ENCODE measurements around the gene SLC25A44.
"Not testable (repeated sequence)": the region's sequence is repeated elsewhere in the genome, so short reads cannot be mapped to it uniquely, and the experiment has no call there.

SLC25A44 gene

DNA sequence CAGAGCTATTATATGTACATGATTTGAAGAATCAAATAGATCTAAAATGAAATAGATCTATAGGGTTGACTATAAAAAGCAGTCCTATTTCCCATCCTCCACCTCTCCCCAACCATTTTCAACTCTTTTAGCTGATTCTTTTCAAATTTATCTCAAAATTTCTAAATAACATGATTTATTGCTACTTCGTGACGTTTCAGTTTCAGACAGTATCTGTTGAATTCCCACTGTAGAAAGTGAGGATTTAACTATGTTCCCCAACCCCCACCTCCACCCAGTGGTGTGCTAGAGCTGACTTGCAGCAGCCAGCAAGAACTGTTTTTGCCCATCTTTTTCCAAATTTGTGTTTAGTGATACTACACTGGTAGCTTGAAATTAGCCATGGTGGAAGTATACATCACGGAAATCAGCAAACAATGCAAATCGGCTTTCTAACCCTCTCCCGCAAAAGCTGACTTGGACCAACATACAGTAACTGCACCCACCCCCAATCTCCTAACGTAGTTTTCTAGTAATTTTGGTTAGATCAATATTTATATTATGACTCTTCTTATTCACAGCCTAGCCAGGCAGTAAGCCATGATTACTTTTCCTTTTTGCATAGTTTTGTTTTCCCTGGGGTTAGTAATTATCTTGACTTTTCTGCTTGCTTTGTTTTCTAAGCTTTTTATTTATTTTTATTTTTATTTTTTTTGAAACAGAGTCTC lies 29.6 kb upstream of the SLC25A44 start:
- DNase-seq = no peak

DNA sequence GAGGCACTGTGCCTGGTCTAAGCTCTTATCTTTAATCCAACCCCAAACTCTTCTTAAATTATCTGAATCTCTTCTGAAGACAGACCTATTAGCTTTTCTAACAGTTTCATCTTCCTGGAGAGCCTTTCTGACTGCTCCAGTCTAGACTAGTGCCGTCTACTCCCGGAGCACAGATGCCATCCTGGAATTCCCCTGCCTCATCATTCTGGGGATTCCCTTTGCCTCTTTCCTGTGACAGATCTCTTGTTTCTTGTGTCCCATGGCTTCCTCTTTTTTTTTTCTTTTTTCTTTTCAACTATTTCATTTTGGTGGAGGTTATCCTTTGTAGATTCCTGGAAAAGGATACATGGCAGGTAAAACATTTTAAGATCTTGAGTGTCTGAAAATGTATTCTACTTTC lies 28.8 kb upstream of the SLC25A44 start:
- no peak for DNase-seq

DNA sequence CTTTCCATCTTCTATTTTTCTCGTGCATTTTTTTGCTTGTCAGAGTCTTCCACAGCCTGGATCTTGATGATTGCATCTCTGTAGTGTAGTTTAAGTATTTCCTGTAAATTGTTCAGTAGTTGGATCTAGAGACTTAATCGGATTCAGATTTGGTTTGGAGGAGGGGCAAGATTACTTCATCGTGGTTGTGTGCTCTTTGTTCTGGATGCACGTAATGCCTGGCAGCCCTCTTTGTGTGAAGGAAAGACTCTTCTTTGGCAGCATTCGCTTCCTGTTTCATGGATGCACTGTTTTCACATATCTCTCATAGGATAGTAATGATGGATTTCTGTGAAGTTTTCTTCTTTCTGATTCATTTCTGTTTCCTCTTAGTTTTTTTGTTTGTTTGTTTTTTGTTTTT lies 26.4 kb upstream of the SLC25A44 start:
- no peak for DNase-seq

DNA sequence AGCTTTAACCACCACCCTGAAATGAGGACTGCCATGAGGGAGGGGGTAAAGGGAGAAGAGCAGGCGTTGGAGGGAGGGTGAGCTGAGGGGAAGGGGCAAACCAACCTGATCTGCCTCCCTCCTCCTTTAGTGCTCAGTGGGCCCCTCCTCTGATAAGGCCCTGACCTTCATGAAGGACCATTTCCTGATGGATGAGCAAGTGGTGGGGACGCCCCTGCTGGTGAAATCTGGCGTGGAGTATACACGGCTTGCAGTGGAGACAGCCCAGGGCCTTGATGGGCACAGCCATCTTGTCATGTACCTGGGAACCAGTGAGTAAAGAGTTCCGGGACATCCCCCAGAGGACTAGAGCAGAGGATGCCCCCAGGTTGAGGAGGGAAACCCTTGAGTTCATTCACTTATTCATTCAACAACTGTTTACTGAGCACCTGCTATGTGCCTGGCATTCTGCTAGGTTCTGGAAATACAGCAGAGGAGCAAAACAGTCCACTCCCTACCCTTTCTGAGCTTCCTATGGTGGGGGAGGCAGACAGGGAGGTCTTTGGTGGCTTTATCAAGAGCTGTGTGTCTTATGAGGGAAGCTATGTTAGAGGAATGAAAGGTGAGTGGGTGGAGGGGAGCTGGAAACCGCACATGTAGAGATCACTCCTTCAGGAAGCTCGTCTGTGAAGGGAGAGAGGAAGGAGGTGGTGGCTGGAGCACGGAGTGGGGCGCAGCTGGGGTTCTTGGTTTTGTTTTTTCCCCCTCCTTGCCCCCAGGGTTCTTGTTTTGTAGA lies 21.0 kb upstream of the SLC25A44 start:
- DNase-seq = no peak

DNA sequence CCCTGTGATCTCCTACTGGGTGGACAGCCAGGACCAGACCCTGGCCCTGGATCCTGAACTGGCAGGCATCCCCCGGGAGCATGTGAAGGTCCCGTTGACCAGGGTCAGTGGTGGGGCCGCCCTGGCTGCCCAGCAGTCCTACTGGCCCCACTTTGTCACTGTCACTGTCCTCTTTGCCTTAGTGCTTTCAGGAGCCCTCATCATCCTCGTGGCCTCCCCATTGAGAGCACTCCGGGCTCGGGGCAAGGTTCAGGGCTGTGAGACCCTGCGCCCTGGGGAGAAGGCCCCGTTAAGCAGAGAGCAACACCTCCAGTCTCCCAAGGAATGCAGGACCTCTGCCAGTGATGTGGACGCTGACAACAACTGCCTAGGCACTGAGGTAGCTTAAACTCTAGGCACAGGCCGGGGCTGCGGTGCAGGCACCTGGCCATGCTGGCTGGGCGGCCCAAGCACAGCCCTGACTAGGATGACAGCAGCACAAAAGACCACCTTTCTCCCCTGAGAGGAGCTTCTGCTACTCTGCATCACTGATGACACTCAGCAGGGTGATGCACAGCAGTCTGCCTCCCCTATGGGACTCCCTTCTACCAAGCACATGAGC lies 17.2 kb upstream of the SLC25A44 start:
- no peak for DNase-seq

DNA sequence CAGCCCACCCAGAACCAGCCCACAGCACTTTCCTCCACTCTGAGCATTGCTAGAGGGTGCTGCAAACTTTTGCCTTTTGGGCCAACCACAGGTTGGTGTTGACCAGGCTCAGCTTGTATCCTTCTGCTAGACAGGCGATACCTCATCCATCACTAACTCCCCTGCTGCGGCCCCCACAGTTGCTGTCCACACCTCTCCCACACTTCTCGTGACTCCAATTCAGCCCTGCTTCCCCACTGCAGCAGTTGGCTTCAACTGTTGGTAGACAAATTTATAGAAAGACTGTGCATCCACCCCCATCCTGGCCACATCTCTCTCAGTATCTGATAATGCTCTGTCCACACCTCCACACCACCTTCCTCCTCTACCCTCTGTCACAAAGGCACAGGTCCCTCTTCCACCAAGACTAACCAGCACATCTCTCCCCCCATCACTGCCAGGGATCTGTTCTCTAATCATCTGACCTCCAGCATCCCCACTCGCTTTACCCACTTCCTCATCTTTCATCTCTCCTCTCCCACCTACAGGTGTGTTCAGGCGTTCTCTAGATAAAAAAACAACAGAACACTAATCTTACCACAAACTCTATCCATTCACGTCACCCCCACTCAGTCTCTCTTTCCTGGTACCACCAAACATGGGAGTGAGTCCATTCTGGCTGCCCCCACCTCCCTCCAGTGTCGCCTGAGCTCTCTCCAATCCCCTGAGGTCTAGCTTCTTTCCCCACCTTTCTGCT lies 15.8 kb upstream of the SLC25A44 start:
- DNase-seq = no peak

DNA sequence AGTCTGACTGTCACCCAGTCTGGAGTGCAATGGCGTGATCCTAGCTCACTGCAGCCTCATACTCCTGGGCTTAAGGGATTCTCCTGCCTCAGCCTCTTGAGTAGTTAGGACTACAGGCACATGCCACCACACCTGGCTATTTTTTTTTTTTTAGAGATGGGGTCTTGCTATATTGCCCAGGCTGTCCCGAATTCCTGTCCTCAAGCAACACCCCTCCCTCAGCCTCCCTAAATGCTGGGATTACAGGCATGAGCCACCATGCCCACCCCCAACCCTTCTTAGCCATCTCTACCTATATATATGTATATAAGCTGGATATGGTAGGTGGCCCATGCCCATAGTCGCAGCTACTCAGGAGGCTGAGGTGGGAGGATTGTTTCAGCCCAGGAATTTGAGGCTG lies 13.4 kb upstream of the SLC25A44 start:
- no peak for DNase-seq

DNA sequence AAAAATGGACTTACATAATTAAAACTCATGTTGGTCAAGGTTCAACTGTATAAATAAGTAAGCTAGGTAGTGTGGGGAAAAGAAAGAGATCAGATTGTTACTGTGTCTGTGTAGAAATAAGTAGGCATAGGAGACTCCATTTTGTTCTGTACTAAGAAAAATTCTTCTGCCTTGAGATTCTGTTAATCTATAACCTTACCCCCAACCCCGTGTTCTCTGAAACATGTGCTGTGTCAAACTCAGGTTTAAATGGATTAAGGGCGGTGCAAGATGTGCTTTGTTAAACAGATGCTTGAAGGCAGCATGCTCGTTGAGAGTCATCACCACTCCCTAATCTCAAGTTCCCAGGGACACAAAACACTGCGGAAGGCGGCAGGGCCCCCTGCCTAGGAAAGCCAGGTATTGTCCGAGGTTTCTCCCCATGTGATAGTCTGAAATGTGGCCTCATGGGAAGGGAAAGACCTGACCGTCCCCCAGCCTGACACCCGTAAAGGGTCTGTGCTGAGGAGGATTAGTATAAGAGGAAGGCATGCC lies 12.4 kb upstream of the SLC25A44 start:
- DNase-seq = not testable (repeated sequence)

DNA sequence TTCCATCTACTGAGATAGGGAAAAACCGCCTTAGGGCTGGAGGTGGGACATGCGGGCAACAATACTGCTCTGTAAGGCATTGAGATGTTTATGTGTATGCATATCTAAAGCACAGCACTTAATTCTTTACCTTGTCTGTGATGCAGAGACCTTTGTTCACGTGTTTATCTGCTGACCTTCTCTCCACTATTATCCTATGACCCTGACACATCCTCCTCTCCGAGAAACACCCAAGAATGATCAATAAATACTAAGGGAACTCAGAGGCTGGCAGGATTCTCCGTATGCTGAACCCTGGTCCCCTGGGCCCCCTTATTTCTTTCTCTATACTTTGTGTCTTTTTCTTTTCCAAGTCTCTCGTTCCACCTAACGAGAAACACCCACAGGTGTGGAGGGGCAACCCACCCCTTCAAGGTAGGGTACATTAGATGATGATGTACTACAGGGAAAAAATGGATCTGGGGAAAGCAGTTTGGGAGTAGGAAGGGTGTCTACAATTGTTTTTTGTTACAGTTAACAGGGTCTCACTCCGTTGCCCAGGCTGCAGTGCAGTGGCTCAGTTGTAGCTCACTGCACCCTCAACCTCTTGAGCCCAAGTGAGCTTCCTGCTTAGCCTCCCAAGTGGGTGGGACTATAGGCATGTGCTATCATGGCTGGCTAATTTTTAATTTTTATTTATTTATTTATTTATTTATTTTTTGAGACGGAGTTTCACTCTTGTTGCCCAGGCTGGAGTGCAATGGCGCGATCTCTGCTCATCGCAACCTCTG lies 11.7 kb upstream of the SLC25A44 start:
- not testable (repeated sequence) for DNase-seq

DNA sequence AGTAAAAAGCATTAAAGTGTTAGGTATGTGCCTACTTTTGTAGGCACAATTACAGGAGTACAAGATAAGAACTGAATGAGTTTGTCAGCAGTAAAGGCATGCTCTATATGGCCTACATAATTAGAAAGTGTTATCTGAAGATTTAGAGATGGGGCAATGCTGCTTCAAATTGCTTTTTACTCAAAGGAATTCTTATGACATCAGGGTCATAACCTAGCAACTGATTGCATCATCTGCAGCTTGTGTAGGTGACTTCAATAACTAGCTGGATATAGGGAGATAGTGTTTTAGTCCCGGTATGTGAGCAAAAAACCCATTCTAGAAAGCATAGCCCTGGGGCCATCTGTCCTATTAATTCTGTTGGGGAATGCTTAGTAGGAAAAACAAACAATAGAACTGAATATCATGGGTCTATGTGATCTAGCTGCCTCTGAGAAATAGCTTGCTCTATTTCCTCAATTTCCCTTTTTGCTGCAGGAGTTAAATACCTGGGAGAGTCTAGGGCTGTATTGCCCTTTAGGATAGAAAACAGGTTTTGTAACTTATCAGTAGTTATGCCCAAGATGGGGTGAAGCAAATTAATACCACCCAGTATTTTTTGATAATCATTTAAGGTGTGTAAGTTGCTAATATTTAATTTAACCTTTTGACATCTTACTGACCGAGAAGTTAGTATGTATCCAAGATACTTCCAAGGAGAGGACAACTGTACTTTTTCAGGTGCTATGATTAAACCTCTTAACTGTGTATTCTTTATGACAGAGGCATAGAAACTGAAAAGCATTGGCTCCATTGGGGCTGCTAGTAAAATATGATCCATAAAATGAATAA lies 7.3 kb upstream of the SLC25A44 start:
- DNase-seq = not testable (repeated sequence)

DNA sequence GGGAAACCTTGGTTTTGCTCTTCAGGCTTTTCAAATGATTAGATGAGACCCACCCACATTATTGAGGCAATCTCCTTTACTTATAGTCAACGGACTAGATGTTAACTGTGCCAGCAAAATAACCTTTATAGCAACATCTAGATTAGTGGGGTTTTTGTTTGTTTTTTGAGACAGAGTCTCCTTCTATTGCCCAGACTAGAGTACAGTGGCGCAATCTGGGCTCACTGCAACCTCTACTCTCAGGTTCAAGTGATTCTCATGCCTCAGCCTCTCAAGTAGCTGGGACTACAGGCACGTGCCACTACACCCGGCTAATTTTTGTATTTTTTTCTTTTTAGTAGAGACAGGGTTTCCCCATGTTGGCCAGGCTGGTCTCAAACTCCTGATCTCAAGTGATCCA lies 3.6 kb upstream of the SLC25A44 start:
- not testable (repeated sequence) for DNase-seq

DNA sequence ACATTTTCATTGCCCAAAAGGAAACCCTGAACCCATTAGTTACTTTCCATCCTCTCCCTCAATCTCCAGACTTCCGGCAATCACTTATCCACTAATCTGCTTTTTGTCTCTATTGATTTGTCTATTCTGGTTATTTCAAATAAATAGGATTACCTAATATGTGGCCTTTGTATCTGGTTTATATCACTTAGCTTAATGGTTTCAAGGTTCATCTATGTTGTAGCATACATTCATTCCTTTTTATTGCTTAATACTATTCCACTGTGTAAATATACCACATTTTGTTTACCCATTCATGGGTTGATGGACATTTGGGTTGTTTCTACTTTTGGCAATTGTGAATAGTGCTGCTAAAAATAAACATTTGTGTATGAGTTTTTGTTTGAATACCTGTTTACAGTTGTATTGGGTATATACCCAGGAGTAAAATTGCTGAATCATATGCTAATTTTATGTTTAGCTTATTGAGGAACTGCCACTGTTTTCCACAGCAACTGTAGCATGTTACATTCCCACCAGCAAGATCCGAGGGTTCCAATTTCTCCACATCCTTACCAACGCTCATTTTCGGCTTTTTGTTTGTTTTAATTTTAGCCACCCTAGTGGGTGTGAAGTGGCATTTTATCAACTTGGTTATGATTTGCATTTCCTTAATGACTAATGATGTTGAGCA lies 2.5 kb upstream of the SLC25A44 start:
- no peak for DNase-seq

DNA sequence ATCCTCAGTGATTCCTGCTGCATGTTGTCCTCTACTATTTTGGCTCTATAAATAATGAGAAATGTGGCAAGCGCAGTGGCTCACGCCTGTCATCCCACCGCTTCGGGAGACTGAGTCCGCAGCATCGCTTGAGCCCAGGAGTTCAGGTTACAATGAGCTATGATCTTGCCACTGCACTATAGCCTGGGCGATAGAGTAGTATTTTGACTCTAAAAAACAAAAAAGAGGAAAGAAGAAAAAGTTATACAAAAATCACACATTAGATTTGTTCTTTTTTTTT lies 756 bp upstream of the SLC25A44 start:
- DNase-seq = no peak

DNA sequence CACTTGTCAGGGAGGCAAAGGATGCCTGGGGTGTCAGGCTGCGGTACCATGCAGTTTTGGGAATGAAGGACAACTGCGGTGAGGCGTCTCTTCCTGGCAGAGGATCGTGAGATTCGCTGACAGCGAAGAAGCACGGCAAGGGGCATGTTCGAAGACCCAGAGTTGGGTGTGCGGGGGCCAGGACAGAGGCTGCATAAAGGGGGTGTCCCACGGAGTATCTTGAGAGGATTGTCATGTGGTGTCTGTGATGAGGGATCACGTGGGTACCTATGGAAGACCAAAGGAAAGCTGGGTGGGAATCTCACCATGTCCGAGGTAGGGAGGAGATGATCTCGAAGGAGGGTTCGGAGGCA lies 372 bp downstream of the SLC25A44 start:
- no peak for DNase-seq

DNA sequence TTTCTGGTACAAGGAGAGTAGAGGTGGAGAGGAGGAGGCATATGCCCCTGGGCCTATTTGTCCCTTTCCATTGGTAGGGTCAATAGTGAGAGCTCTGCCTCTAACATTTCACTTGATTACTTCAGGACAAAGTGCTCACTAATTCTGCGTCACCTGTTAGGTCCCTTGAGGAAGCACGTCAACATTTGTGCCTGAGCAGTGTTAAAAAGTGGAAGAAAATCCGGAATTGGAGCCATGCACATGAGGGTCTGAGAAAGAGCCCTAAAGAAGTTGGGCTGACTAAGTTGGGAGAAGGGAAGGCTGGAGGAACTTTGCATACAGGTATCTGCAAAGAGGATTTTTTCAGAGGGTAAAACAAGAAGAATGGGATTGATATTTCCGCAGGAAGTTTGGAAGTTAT lies 1.9 kb downstream of the SLC25A44 start:
- no peak for DNase-seq

DNA sequence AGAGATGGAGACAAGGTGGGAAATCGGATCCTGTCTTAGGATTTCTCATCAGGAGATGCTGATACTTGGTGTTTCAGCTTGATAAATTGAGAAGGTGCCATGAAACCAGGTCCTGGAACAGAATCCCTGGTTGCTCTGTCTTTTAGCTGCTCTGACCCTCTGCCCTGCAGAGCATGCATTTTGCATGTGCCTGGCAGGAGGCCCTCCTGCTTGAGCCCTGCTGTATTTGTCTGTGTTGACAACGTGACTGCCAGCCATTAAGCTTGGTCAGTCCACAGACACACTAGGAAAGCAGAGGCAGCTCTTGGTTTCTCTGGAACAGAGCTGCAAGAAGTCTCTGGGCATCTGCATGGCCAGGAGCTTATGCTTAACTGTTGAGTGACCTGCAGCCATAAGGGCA lies 2.5 kb downstream of the SLC25A44 start:
- no peak for DNase-seq

DNA sequence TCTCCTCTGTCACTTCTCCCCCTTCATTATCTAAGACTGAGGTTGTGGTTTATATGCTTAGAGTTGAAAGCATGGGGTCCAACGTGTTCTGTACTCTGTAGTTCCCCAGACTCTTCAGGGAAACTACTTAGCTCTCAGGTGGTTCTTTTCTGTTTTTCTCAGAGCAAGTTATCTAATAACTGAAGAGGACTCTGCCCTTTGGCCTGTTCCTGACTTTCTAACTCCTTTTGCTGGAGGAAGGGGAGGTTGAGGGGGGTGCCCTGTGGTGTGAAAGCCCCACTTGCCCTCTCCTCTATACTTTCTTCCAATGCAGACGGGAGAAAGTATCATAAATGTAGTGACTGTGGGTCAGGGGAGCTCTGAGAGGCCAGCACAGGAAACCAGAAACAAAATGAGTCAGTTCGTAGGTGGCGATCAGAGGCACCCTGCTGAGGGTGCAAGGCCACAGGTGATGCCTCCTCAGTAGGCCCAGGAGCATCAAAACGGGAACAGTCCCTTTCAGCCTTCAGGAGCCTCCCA lies 5.0 kb downstream of the SLC25A44 start:
- no peak for DNase-seq

DNA sequence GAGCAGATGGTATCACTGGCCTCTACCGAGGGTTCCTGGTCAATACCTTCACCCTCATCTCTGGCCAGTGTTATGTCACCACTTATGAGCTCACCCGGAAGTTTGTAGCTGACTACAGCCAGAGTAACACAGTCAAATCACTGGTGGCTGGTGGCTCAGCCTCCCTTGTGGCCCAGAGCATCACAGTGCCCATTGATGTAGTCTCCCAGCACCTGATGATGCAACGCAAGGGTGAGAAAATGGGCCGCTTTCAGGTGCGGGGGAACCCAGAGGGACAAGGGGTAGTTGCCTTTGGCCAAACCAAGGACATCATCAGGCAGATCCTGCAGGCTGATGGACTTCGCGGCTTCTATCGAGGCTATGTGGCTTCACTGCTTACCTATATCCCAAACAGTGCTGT lies 6.1 kb downstream of the SLC25A44 start:
- no peak for DNase-seq

DNA sequence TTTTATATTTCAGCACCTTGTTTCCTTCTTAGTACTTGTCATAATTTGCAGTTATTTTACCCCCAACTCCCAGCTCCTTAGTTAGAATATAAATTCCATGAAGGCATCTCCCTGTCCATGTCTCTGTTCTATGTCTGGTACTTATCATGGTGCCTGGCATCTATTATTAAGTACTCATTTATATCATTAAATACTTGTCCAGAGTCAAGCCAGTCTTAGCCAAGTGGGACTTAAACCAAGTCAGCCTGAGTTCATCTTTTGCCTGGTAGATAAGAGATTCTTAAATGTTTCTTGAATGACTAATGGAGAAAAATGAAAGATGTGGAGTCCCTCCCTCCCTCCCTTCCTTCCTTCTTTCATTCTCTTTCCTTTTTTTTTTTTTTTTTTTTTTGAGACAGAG lies 9.4 kb downstream of the SLC25A44 start:
- DNase-seq = no peak

DNA sequence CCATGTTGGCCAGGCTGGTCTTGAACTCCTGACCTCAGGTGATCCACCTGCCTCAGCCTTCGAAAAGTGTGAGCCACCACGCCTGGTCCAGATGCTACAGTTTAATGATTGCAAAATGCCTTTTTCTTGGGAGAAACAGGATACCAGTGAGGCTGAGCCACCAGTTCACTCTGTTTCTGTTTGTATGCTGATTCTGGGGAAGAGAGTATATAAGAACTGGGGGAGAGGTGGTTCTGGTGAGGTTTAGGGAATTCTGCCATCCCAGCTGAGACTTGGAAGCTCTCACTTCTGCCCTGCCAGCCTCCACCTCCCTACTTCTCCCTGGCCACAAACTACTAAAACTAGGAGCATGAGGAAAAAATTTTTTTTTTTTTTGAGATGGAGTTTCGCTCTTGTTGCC lies 10.8 kb downstream of the SLC25A44 start:
- no peak for DNase-seq

DNA sequence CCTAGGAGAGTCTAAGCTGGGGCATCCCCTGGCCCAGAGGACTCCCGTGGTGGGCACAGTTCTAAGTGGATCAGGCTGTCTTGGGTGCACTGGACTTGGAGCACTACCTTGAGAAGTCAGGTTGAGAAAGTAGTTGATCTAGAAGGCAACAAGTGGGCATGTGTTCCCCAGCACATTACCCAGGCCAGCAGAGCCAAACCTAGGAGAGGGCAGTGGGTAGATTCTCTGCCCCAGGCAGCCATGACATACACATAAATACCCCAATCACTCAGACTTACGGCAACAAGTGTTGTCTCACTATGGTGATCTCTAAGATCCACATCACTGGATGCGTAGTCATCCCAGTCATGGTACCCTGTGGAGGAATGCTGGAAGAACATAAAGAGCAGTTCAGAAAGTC lies 17.3 kb downstream of the SLC25A44 start:
- DNase-seq = no peak
